Measurements from ENCODE around the gene GCA. TPM values are rescaled to one million over a fixed set of nuclear protein-coding genes. Genes with fewer than 3 reads are reported as not detected.

Gene GCA
- total RNA-seq, result 10 to 100 TPM; 32.4 to 55.6 (median 46.7) TPM

DNA sequence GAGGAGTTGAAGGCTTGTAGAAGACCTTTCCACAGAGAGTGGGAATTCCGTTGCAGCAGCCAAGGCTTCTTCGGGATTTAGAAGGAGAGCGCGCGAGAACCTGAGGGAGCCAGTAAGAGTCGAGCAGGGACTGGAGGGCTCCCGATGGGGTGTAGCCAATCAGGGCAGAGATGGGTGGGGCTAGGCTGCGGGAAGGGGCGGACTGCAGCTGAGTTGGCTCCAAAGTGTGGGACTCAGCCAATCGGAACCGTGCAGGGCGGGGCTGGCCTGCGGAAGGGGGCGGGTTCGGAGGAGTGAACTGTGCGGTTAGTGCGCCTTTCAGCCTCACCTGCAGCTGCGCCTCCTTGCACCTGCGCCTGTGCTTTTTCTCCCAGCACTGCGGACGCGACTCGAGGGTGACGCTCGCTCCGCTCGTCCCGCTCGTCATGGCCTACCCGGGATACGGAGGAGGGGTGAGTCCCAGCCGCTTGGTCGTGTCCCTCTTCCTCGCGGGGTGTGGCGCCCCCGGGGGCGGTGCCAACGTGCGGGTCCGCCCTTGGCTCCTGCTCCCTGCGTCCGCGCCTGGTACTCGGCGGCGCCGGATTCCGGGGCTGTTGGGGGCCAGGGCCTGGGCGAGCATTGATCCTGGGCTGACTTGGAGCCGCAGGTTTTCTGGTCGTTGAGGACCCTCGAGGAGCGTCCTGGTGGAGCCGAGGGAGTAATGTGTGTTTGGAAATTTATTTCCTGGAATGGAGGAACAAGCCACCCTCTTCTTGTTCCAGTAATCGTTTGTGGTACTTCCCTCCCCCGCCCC is at the start of gene GCA:
Gene GCA, plus strand, starts transcription at position 309 of the 793 bp plus-strand sequence. Its CDS starts 117 bp downstream, at position 426.
- DNase-seq (ENCODE audit: low spot score) (peak; percentile 90), ATAC-seq (ENCODE audit: low FRiP score) (peak; percentile 100)
- no peak for TF ChIP-seq CTCF (IDR thresholded peaks at IDR 0.05)

GRCh38 chr2:162295009-162295408 is 48.9 kb upstream of the GCA start:
- no peak for TF ChIP-seq CTCF (IDR thresholded peaks at IDR 0.05)
- ATAC-seq (ENCODE audit: low FRiP score) (no peak), DNase-seq (ENCODE audit: low spot score) (no peak)

DNA sequence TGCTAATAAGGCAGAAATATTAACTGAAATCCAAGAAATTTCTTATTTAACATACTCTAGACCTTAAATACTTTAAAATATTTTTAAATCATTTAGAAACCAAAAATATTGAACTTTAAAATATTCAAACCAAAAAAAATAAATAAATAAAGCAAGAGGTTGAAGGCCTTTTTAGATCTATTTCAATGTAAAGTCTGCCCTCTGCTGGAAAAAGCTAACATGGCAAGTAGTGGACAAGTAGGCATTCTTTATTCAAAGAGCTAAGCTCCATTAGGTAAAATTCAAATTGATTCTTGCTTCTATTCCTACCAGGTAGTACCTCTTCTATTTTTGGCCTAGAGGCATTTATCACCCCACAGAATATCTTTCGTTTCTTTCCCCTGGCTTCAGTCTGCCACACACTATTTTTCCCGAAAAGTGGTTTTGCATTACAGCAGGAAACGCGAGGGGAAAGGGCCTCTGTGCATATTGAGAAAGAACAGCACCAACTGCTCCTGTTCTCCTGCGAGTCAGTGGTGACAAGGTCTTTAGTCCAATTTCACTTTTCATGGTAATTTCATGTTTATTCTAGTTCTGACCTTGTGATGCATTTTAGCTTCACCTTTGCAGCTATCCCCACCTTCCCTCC is 45.9 kb upstream of the GCA start:
- no peak for ATAC-seq (ENCODE audit: low FRiP score)
- peak; percentile 66 for DNase-seq (ENCODE audit: low spot score)
- peak in 1 of 3 donors; percentile 13 for TF ChIP-seq CTCF (IDR thresholded peaks at IDR 0.05)

GRCh38 chr2:162298669-162299335 is 45.1 kb upstream of the GCA start:
- TF ChIP-seq CTCF (IDR thresholded peaks at IDR 0.05), result no peak
- ATAC-seq (ENCODE audit: low FRiP score), result no peak

DNA sequence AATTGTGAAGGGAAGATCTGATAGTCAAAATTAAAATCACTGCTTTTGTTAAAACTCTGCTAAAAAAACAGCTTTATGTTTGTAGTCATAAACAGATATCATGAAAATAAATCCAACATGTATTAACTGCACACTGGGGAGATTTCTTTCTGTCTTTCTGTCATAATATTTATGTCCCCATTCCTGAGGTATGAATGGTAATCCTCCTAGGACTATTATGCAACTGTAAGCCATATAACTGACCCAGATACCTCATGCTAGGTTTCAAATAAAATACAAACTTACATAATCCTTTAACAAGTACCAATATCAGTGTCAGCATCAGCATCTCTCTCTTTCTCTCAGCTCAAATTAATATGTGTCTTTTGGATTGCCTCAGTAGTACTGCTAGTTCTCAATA is 43.7 kb upstream of the GCA start:
- no peak for DNase-seq (ENCODE audit: low spot score)
- TF ChIP-seq CTCF (IDR thresholded peaks at IDR 0.05), result no peak
- no peak for ATAC-seq (ENCODE audit: low FRiP score)

More at GRCh38 chr2:162298669-162299335, 45.1 kb upstream of the GCA start:
- DNase-seq (ENCODE audit: low spot score), result no peak

GRCh38 chr2:162301151-162301804 is 42.7 kb upstream of the GCA start:
- ATAC-seq (ENCODE audit: low FRiP score) (peak; percentile 82), DNase-seq (ENCODE audit: low spot score) (peak; percentile 33)
- peak in 1 of 3 donors; percentile 35 for TF ChIP-seq CTCF (IDR thresholded peaks at IDR 0.05)
